Ishikawa (cell line): ENCODE data around the gene MCRS1.

Experiments
- TCF12 ChIP-seq: IDR thresholded peaks from 2 replicates; pipeline ENCODE4 v1.6.1; 2012; ENCODE audit warnings: low read depth
- ZBTB7A ChIP-seq: IDR thresholded peaks from 2 replicates; pipeline ENCODE4 v1.6.1; 2012; ENCODE audit warnings: low read depth

DNA sequence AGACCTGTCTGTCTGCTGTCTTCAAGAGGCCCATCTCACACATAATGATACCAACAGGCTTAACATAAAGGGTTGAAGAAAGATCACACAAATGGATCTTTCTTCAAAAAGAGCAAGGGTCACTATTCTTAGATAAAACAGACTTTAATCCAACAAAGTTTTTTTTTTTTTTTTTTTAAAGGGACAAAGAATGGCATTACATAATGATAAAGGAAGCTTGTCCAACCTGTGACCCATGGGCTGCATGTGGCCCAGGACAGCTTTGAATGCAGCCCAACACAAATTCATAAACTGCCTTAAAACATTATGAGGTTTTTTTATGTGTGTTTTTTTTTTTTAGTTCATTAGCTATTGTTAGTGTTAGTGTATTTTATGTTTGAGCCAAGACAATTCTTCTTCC, 44.3 kb upstream of the MCRS1 start:
- TF ChIP-seq TCF12 (no peak), ZBTB7A (no peak)
